ENCODE data around the gene SEPTIN5. TPM values are rescaled to one million over a fixed set of nuclear protein-coding genes. Genes with fewer than 3 reads are reported as not detected.

Gene SEPTIN5
- total RNA-seq, 4 donors from 2014 or later = 21.9 to 51.1 (median 26.4) TPM

DNA sequence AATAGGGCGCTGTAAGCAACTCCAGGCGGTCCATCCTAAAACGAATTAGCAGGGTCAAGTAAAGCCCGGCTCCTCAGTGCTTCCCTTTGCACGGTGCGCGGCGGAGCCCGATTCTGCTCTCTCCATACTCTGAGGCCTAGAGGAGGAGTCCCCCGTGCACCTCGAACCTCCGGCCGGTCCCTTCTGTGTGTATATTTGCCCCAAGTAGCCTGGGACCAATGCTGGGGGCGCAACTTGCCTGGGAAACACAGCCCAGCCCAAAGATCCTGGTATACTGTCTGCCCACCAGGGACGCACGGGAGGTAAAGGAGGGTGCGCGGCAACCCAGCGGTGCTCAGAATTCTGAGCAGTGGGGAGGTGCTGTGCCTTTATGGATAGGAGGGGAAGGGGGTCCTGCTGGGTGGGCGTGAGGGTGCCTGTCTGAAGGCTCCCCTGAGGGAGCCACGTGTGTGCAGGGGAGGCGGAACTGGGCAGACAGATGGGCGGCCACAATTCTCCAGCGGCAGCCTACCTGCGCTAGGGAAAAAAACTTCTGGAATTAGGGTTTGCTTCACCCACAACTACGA, 41.5 kb downstream of the SEPTIN5 start:
- 4% methylated on average over 9 of the region's 26 CpGs; no CpG with 5 or more reads in 1 of the 2 donors for WGBS, 2 donors (ENCODE audit: low coverage in 1 of 2)
- H3K36me3 ChIP-seq = no peaks in the 10 kb centered on the region
- no peaks in the 10 kb centered on the region for H3K9me3 ChIP-seq
- no peak overlapping the region for H3K27ac ChIP-seq
- H3K4me3 ChIP-seq = no peak overlapping the region
- H3K27me3 ChIP-seq = peaks cover 94% of the 10 kb centered on the region
- no peak for TF ChIP-seq EP300 (IDR thresholded peaks at IDR 0.05)
- TF ChIP-seq, protein P1, sequence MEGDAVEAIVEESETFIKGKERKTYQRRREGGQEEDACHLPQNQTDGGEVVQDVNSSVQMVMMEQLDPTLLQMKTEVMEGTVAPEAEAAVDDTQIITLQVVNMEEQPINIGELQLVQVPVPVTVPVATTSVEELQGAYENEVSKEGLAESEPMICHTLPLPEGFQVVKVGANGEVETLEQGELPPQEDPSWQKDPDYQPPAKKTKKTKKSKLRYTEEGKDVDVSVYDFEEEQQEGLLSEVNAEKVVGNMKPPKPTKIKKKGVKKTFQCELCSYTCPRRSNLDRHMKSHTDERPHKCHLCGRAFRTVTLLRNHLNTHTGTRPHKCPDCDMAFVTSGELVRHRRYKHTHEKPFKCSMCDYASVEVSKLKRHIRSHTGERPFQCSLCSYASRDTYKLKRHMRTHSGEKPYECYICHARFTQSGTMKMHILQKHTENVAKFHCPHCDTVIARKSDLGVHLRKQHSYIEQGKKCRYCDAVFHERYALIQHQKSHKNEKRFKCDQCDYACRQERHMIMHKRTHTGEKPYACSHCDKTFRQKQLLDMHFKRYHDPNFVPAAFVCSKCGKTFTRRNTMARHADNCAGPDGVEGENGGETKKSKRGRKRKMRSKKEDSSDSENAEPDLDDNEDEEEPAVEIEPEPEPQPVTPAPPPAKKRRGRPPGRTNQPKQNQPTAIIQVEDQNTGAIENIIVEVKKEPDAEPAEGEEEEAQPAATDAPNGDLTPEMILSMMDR (IDR thresholded peaks at IDR 0.05) = no peak
- no peak for TF ChIP-seq POLR2AphosphoS5 (IDR thresholded peaks at IDR 0.05)
- no peak for TF ChIP-seq POLR2A (IDR thresholded peaks at IDR 0.05)
- H3K4me1 ChIP-seq = peaks cover 0 to 52% (median 23%) of the 10 kb centered on the region in 3 donors
- no peak for ATAC-seq

DNA sequence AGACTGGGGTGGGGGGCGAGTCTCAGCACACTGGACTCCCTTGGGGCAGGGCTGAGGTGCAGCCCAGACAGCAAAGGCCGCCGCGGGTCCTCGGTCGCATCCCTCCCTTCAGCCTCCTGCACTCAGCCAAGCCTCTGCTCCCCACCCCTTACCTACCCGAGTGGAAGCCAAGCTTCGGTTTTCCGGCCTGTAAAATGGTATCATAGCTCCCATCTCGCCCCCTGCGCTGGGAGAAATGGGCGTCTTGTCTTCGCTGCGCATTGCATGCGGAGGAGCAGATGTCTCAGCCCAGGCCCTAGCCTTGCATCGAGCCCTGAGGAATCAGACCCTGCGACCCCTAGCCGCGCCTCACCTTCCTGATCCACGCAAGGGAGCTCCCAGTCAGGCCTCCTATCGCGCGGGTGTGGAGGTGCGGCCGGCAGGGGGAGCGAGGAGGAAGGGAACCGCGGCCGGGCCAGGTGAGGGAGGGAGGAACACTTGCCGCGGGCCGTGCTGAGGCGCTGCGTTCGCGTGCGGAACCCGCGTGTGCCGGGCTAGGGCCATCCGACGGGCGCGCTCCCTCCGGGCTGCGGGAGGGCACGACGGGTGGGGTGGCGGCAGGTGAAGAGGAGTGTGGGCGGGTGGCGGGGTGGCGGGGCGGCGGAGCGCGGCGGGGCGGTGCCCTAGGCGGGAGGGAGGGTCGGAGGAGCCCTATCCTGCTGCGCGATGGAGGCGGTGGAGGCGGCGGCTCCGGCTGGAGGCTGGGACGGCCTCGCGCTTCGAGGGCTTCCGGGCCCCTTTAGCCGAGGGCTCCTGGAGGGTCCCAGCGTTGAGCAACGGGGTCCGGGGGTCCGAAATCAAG, 42.2 kb downstream of the SEPTIN5 start:
- 20% methylated on average over 2 of the region's 76 CpGs; no CpG with 5 or more reads in 1 of the 2 donors for WGBS, 2 donors (ENCODE audit: low coverage in 1 of 2)
- no peak for ATAC-seq
- no peaks in the 10 kb centered on the region for H3K9me3 ChIP-seq
- no peaks in the 10 kb centered on the region for H3K36me3 ChIP-seq
- TF ChIP-seq, protein P1 (IDR thresholded peaks at IDR 0.05) = peak in 3 of 4 experiments; percentile 23 to 61 (median 48)
- TF ChIP-seq POLR2AphosphoS5 (IDR thresholded peaks at IDR 0.05) = no peak
- no peak for TF ChIP-seq EP300 (IDR thresholded peaks at IDR 0.05)
- TF ChIP-seq POLR2A (IDR thresholded peaks at IDR 0.05) = no peak
- H3K27ac ChIP-seq = no peak overlapping the region
- peaks cover 93% of the 10 kb centered on the region for H3K27me3 ChIP-seq
- peak overlapping the region in 1 of 2 donors; percentile 34 for H3K4me3 ChIP-seq
- H3K4me1 ChIP-seq = peaks cover 0 to 57% (median 23%) of the 10 kb centered on the region in 3 donors

DNA sequence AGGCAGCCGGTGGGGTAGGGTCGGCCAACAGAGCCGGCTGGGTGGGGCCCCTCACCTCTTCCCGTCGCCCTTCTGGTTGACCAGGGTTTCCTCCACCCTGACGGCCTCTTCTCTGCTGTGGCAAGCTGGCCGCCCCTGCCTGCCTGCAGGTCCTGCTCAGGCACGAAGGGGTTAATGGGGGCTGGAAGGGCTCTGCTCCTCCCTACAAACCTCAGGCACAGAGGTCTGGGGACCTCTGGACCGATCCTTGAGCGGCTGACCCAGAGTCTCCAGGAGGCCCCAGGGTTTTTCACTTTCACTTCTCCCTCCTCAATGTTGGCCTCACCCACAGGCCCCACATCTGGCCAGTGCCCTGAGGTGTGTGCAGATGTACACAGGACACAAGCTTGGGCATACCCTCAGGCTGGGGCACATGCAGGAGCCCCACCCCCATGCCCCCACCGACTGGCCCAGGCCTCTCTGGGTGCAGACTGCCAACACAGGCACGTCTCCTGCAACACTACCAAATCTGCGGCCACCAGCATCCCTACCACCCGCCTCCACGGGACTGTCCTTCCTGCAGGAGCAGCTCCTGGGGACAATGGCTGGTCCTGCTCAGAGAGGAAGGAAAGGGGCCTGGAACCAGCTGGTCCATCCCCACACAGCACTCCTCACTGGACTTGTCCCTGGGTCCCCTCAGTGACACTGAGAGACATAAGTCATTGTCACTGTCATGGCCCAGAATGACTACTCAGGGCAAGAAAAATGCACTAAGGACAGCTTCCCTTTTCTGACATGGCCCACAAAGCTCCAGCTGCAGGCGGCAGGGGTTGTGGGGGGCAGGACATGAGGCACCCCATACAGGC, 43.1 kb downstream of the SEPTIN5 start:
- Histone ChIP-seq H3K4me3 (peak overlapping the region in 1 of 2 donors; percentile 34), H3K27ac (no peak overlapping the region), H3K27me3 (peaks cover 94% of the 10 kb centered on the region), H3K4me1 (peaks cover 0 to 58% (median 23%) of the 10 kb centered on the region in 3 donors), H3K36me3 (no peaks in the 10 kb centered on the region), H3K9me3 (no peaks in the 10 kb centered on the region)
- TF ChIP-seq POLR2AphosphoS5 (IDR thresholded peaks at IDR 0.05) = no peak
- TF ChIP-seq POLR2A (IDR thresholded peaks at IDR 0.05) = no peak
- no peak for TF ChIP-seq EP300 (IDR thresholded peaks at IDR 0.05)
- TF ChIP-seq, protein P1 (IDR thresholded peaks at IDR 0.05) = no peak
- no peak for ATAC-seq
- 50% methylated on average over 2 of the region's 16 CpGs; no CpG with 5 or more reads in 1 of the 2 donors for WGBS, 2 donors (ENCODE audit: low coverage in 1 of 2)

DNA sequence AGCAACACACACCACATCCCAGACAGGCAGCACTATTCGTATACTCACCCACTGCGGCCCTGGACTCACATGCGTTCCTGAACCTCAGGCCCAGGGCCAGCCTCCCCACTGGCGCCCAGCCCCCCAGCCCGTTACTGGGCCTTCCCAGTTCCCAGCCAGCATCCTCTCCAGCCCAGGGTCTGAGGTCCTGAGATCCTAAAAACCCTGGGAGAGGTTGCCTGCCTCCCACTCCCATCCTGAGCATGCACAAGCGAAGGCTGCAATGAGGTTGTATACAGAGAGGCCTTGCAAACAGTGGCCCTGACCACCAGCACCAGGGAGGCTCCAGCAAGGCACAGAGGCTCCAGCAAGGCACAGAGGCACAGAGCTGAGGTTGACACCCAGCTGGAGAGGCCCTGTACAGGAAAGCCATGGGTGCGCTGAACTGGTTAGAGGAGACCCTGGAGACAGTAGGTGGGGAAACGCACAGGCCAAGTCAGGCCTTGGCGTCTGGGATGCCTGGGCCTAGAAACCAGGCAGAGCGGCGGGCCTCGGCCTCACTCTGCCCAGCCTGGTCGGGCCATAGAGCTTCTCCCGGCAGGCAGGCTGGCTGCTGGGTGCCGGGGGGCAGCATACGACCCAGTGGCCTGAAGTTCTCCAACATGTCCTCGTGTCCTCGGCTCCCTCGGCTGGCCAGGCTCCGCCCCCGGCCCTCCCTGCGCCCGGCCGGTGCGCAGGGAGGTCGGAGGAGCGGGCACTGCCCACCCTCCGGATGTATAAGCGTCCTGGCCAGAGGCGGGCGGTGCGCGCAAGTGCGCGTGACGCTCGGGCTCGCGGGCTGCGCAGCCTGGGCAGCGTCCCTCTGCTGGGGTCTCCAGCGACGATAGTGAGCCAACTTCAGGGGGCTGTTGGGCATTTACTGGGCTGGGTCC, 43.9 kb downstream of the SEPTIN5 start:
- no peak for ATAC-seq
- WGBS, 2 donors (ENCODE audit: low coverage in 1 of 2) = 83 to 100% methylated on average over 1 to 2 of the region's 43 CpGs
- Histone ChIP-seq H3K9me3 (no peaks in the 10 kb centered on the region), H3K4me1 (peaks cover 0 to 58% (median 23%) of the 10 kb centered on the region in 3 donors), H3K27ac (no peak overlapping the region), H3K4me3 (peak overlapping the region in 1 of 2 donors; percentile 37), H3K27me3 (peaks cover 95% of the 10 kb centered on the region), H3K36me3 (no peaks in the 10 kb centered on the region)
- no peak for TF ChIP-seq POLR2A (IDR thresholded peaks at IDR 0.05)
- TF ChIP-seq EP300 (IDR thresholded peaks at IDR 0.05) = no peak
- TF ChIP-seq, protein P1 (IDR thresholded peaks at IDR 0.05) = no peak
- no peak for TF ChIP-seq POLR2AphosphoS5 (IDR thresholded peaks at IDR 0.05)

All from gastroesophageal sphincter (tissue), 4 donors.